ENCODE measurements around the gene YAE1. TPM values are rescaled to one million over a fixed set of nuclear protein-coding genes. Genes with fewer than 3 reads are reported as not detected.

Gene YAE1
- total RNA-seq, 6 experiments from 2014 or later, result 5.4 to 11.2 (median 7.4) TPM

- Histone ChIP-seq H3K9me3 (no peaks in the 10 kb centered on the region), H3K27me3 (no peaks in the 10 kb centered on the region), H3K4me1 (peaks cover 0 to 12% (median 0%) of the 10 kb centered on the region in 4 donors), H3K36me3 (no peaks in the 10 kb centered on the region), H3K4me3 (no peak overlapping the region), H3K27ac (no peak overlapping the region)
- DNase-seq (no peak), ATAC-seq (no peak)
- 75% methylated on average over 1 of the region's 1 CpG for WGBS (ENCODE audit: insufficient coverage, low coverage, low lambda C conversion rate, missing lambda C conversion rate)
- TF ChIP-seq POLR2A (IDR thresholded peaks at IDR 0.05), result no peak
- no peak for TF ChIP-seq CTCF (IDR thresholded peaks at IDR 0.05)
- intact Hi-C loops (cut with DNase I), result no loop called here
Measured at GRCh38 chr7:39621261-39621660, 55.1 kb downstream of the YAE1 start.

- Histone ChIP-seq H3K27ac (no peak overlapping the region), H3K4me3 (no peak overlapping the region), H3K9me3 (no peaks in the 10 kb centered on the region), H3K4me1 (peaks cover 0 to 12% (median 0%) of the 10 kb centered on the region in 4 donors), H3K27me3 (no peaks in the 10 kb centered on the region), H3K36me3 (no peaks in the 10 kb centered on the region)
- TF ChIP-seq POLR2A (IDR thresholded peaks at IDR 0.05) (no peak), CTCF (IDR thresholded peaks at IDR 0.05) (no peak)
- WGBS (ENCODE audit: insufficient coverage, low coverage, low lambda C conversion rate, missing lambda C conversion rate), result 79% methylated on average over 1 of the region's 1 CpG
- DNase-seq, result no peak
- intact Hi-C loops (cut with DNase I), result no loop called here
- no peak for ATAC-seq
Measured at GRCh38 chr7:39621784-39622411, 55.7 kb downstream of the YAE1 start.

Other genes starting within 250 kb of the YAE1 start
- 10 to 100 TPM in 5 of 6 experiments, 1 to 10 TPM in 1; 7.5 to 13.8 (median 12.4) TPM for gene RALA, start 57.2 kb downstream of the YAE1 start, total RNA-seq

Data from right lobe of liver (tissue), 6 donors.